Measurements from ENCODE around the gene SEMA4A. TPM values are rescaled to one million over a fixed set of nuclear protein-coding genes. Genes with fewer than 3 reads are reported as not detected.
A peak's percentile ranks its signal among the peaks of the same experiment; 100 is the strongest.

Gene SEMA4A
- total and polyA plus RNA-seq, 9 of the 15 experiments (the other 6 are each of a cell fraction or from before 2014, with no cell fraction given) = 0.04 to 1.7 (median 0.45) TPM

DNA sequence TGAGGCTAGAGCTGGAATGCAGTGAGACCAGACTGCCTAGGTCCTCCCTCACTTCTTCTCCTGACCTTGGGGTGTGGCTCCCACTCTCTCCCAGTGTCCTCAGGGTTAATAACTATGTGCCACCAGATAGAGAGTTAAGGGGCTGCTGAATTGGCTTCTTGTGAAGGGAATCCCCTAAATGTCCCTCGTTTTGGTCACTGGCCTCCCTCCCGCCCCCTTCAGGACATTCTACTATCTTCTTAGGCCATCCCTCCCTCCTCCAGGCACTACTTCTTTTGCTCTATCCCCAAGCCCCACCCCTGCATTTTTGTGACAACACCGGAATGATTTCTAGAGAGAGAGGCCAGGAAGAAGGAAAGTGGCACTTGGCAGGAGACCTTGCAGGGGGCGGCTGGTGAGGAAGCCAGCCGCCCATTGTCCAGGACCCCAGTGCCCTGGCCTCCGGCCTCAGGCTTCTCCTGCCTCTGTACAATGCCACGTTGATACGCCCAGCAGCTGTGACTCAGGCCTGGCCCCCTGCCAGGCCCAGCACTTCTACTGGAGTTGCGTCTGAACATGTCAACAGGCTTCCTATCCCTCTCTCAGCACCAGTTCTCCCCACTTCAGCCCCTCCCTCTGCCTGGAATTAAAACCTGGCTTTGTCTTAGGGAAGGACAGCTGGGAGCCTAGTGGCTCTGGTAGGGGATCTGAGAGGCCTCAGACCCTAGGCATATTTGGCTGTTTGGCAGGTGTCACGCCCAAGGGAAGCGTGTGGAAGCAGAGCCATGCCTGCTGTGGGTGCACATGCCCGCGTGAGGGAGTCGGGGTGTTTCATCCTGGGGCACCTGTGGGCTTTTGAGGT is 29.8 kb upstream of the SEMA4A start (continued):
- TF ChIP-seq, protein P1, sequence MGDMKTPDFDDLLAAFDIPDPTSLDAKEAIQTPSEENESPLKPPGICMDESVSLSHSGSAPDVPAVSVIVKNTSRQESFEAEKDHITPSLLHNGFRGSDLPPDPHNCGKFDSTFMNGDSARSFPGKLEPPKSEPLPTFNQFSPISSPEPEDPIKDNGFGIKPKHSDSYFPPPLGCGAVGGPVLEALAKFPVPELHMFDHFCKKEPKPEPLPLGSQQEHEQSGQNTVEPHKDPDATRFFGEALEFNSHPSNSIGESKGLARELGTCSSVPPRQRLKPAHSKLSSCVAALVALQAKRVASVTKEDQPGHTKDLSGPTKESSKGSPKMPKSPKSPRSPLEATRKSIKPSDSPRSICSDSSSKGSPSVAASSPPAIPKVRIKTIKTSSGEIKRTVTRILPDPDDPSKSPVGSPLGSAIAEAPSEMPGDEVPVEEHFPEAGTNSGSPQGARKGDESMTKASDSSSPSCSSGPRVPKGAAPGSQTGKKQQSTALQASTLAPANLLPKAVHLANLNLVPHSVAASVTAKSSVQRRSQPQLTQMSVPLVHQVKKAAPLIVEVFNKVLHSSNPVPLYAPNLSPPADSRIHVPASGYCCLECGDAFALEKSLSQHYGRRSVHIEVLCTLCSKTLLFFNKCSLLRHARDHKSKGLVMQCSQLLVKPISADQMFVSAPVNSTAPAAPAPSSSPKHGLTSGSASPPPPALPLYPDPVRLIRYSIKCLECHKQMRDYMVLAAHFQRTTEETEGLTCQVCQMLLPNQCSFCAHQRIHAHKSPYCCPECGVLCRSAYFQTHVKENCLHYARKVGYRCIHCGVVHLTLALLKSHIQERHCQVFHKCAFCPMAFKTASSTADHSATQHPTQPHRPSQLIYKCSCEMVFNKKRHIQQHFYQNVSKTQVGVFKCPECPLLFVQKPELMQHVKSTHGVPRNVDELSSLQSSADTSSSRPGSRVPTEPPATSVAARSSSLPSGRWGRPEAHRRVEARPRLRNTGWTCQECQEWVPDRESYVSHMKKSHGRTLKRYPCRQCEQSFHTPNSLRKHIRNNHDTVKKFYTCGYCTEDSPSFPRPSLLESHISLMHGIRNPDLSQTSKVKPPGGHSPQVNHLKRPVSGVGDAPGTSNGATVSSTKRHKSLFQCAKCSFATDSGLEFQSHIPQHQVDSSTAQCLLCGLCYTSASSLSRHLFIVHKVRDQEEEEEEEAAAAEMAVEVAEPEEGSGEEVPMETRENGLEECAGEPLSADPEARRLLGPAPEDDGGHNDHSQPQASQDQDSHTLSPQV (IDR thresholded peaks at IDR 0.05) = peak; percentile 87
- TF ChIP-seq CEBPB (tag; IDR thresholded peaks at IDR 0.05) (no peak), TEAD1 (CRISPR knock-in tag; IDR thresholded peaks at IDR 0.05) (peak in 1 of 2 experiments; percentile 79; a peak in 3 of 4 replicates), ELF1 (tag; IDR thresholded peaks at IDR 0.05) (no peak), ZNF316 (IDR thresholded peaks at IDR 0.05) (peak; percentile 32; the same call in 1 of the 2 replicates), PYGO2 (tag; IDR thresholded peaks at IDR 0.05) (no peak), KLF16 (IDR thresholded peaks at IDR 0.05) (no peak), RBM22 (IDR thresholded peaks at IDR 0.05; ENCODE audit: low read depth, low read length, poor library complexity, severe bottlenecking) (no peak), GATA2 (CRISPR knock-in tag; IDR thresholded peaks at IDR 0.05) (no peak; the same call in 1 of the 2 replicates), C11orf30 (IDR thresholded peaks at IDR 0.05; ENCODE audit: low read depth) (0 out of 2 replicates have a peak, but pooled peaks have one; percentile 34), POLR2G (IDR thresholded peaks at IDR 0.05; ENCODE audit: low read depth, low read length) (peak; percentile 73), ZKSCAN1 (IDR thresholded peaks at IDR 0.05; ENCODE audit: low read depth, low read length) (no peak), L3MBTL2 (IDR thresholded peaks at IDR 0.05) (peak; percentile 26; the same call in 1 of the 2 replicates), E2F3 (CRISPR knock-in tag; IDR thresholded peaks at IDR 0.05) (no peak), ZNF785 (CRISPR knock-in tag; IDR thresholded peaks at IDR 0.05) (no peak), BCL6 (CRISPR knock-in tag; IDR thresholded peaks at IDR 0.05) (no peak), SMARCB1 (IDR thresholded peaks at IDR 0.05; ENCODE audit: insufficient read length, low read depth) (peak; percentile 85), DDX20 (tag; IDR thresholded peaks at IDR 0.05; ENCODE audit: low read depth) (no peak), ILF3 (IDR thresholded peaks at IDR 0.05; ENCODE audit: borderline replicate concordance) (no peak), FOXP1 (CRISPR knock-in tag; IDR thresholded peaks at IDR 0.05) (no peak; the same call in 1 of the 2 replicates), HNRNPL (IDR thresholded peaks at IDR 0.05; ENCODE audit: low read depth, low read length) (no peak; the same call in 1 of the 2 replicates)
- TF ChIP-seq, protein P2, sequence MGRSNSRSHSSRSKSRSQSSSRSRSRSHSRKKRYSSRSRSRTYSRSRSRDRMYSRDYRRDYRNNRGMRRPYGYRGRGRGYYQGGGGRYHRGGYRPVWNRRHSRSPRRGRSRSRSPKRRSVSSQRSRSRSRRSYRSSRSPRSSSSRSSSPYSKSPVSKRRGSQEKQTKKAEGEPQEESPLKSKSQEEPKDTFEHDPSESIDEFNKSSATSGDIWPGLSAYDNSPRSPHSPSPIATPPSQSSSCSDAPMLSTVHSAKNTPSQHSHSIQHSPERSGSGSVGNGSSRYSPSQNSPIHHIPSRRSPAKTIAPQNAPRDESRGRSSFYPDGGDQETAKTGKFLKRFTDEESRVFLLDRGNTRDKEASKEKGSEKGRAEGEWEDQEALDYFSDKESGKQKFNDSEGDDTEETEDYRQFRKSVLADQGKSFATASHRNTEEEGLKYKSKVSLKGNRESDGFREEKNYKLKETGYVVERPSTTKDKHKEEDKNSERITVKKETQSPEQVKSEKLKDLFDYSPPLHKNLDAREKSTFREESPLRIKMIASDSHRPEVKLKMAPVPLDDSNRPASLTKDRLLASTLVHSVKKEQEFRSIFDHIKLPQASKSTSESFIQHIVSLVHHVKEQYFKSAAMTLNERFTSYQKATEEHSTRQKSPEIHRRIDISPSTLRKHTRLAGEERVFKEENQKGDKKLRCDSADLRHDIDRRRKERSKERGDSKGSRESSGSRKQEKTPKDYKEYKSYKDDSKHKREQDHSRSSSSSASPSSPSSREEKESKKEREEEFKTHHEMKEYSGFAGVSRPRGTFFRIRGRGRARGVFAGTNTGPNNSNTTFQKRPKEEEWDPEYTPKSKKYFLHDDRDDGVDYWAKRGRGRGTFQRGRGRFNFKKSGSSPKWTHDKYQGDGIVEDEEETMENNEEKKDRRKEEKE (IDR thresholded peaks at IDR 0.05; ENCODE audit: borderline replicate concordance in 1 of 2, control insufficient read depth in 1 of 2, low read depth in 2 of 2, low read length in 1 of 2) = no peak
